ENCODE results near the gene ARMH4.

ARMH4 gene

GRCh38 chr14:58054100-58054499, 97.9 kb downstream of the ARMH4 start:
- DNase-seq (ENCODE audit: low read depth, low spot score), result no peak

GRCh38 chr14:58048219-58048618, 103.8 kb downstream of the ARMH4 start:
- DNase-seq (ENCODE audit: low read depth, low spot score), result no peak

GRCh38 chr14:58027904-58028303, 124.1 kb downstream of the ARMH4 start:
- no peak for DNase-seq (ENCODE audit: low read depth, low spot score)

- no peak for DNase-seq (ENCODE audit: low read depth, low spot score)
Observed at GRCh38 chr14:58026967-58027366, 125.0 kb downstream of the ARMH4 start.

- no peak for DNase-seq (ENCODE audit: low read depth, low spot score)
Observed at GRCh38 chr14:58026219-58026618, 125.8 kb downstream of the ARMH4 start.

- DNase-seq (ENCODE audit: low read depth, low spot score), result no peak
Observed at GRCh38 chr14:58014778-58015177, 137.2 kb downstream of the ARMH4 start.

GRCh38 chr14:58002618-58003017, 149.4 kb downstream of the ARMH4 start:
- no peak for DNase-seq (ENCODE audit: low read depth, low spot score)

- no peak for DNase-seq (ENCODE audit: low read depth, low spot score)
Observed at GRCh38 chr14:57999979-58000378, 152.0 kb downstream of the ARMH4 start.

- no peak for DNase-seq (ENCODE audit: low read depth, low spot score)
Observed at GRCh38 chr14:57999471-57999870, 152.5 kb downstream of the ARMH4 start.

- no peak for DNase-seq (ENCODE audit: low read depth, low spot score)
Observed at GRCh38 chr14:57998766-57999165, 153.2 kb downstream of the ARMH4 start.

- no peak for DNase-seq (ENCODE audit: low read depth, low spot score)
Observed at GRCh38 chr14:57991353-57991752, 160.7 kb downstream of the ARMH4 start.

- no peak for DNase-seq (ENCODE audit: low read depth, low spot score)
Observed at GRCh38 chr14:57988445-57988844, 163.6 kb downstream of the ARMH4 start.

GRCh38 chr14:57987596-57988300, 164.3 kb downstream of the ARMH4 start:
- no peak for DNase-seq (ENCODE audit: low read depth, low spot score)

- no peak for DNase-seq (ENCODE audit: low read depth, low spot score)
Observed at GRCh38 chr14:57987051-57987450, 165.0 kb downstream of the ARMH4 start.

- DNase-seq (ENCODE audit: low read depth, low spot score), result no peak
Observed at GRCh38 chr14:57982804-57983634, 169.0 kb downstream of the ARMH4 start.

GRCh38 chr14:57981817-57982560, 170.0 kb downstream of the ARMH4 start:
- DNase-seq (ENCODE audit: low read depth, low spot score), result no peak

- no peak for DNase-seq (ENCODE audit: low read depth, low spot score)
Observed at GRCh38 chr14:57979376-57980048, 172.5 kb downstream of the ARMH4 start.

GRCh38 chr14:57976701-57977100, 175.3 kb downstream of the ARMH4 start:
- DNase-seq (ENCODE audit: low read depth, low spot score), result no peak

- no peak for DNase-seq (ENCODE audit: low read depth, low spot score)
Observed at GRCh38 chr14:57974896-57975295, 177.1 kb downstream of the ARMH4 start.

GRCh38 chr14:57970594-57970993, 181.4 kb downstream of the ARMH4 start:
- no peak for DNase-seq (ENCODE audit: low read depth, low spot score)

GRCh38 chr14:57970175-57970574, 181.8 kb downstream of the ARMH4 start:
- no peak for DNase-seq (ENCODE audit: low read depth, low spot score)

GRCh38 chr14:57963071-57963470, 188.9 kb downstream of the ARMH4 start:
- DNase-seq (ENCODE audit: low read depth, low spot score), result no peak
